OCI-LY3 (cell line): Measurements from ENCODE around the gene TTC21A.

Experiments
- H2AFZ ChIP-seq: fragments of 200-600, 300-600 bp; shearing (Covaris generic); 2 replicates; pipeline ENCODE4 v1.6.0; 2014; ENCODE audit warnings: antibody characterized with exemption, low read depth, low read length
- H3K27ac ChIP-seq: fragments of 200-600, 300-600 bp; sonication (generic); 2 replicates; pipeline ENCODE4 v1.5.1; 2014; ENCODE audit warnings: mild to moderate bottlenecking, low read length, moderate library complexity, mixed read lengths
- H3K27me3 ChIP-seq: fragments of 200-600, 300-600 bp; sonication (generic); 2 replicates; pipeline ENCODE4 v1.6.1; 2014; ENCODE audit warnings: low read depth, low read length, mixed read lengths
- H3K36me3 ChIP-seq: fragments of 200-600, 300-600 bp; sonication (generic); replicated peaks from 2 replicates; pipeline ENCODE3; 2014; ENCODE audit warnings: low read depth, low read length, mixed read lengths
- H3K4me1 ChIP-seq: fragments of 300-600, 200-600 bp; sonication (generic); 2 replicates; pipeline ENCODE4 v1.6.1; 2014; ENCODE audit warnings: low read length, mixed read lengths
- H3K4me2 ChIP-seq: fragments of 200-600, 300-600 bp; sonication (generic); 2 replicates; pipeline ENCODE4 v1.6.1; 2014; ENCODE audit warnings: low read length, mixed read lengths
- H3K4me3 ChIP-seq: fragments of 300-600, 200-600 bp; sonication (generic); 2 replicates; pipeline ENCODE4 v1.5.1; 2014; ENCODE audit warnings: antibody characterized with exemption, mild to moderate bottlenecking, low read length, moderate library complexity
- H3K79me2 ChIP-seq: fragments of 300-600, 200-600 bp; shearing (Covaris generic); 2 replicates; pipeline ENCODE4 v1.6.1; 2014; ENCODE audit warnings: mild to moderate bottlenecking, low read length, mixed read lengths
- H3K9ac ChIP-seq: fragments of 300-600, 200-600 bp; shearing (Covaris generic); 2 replicates; pipeline ENCODE4 v1.6.0; 2014; ENCODE audit warnings: mild to moderate bottlenecking, low read length, moderate library complexity
- H3K9me3 ChIP-seq: fragments of 200-600, 300-600 bp; shearing (Covaris generic); 2 replicates; pipeline ENCODE4 v1.6.1; 2014; ENCODE audit warnings: low read length, mixed read lengths; ENCODE audit not compliant: insufficient read depth
- H4K20me1 ChIP-seq: fragments of 200-600, 300-600 bp; sonication (generic); 2 replicates; pipeline ENCODE4 v1.6.1; 2016; ENCODE audit warnings: low read length, mixed read lengths; ENCODE audit not compliant: insufficient read depth
- CTCF ChIP-seq: fragments of 200-600, 300-600 bp; sonication (generic); IDR thresholded peaks from 2 replicates; pipeline ENCODE4 v1.5.1; 2014; ENCODE audit warnings: antibody characterized with exemption, low read length, low read depth
- EZH2phosphoT487 ChIP-seq: fragments of 200-600 bp; shearing (Covaris generic); IDR thresholded peaks from 2 replicates; pipeline ENCODE4 v1.6.1; 2018; ENCODE audit warnings: antibody characterized with exemption, mixed run types, low read depth

Gene TTC21A

GRCh38 chr3:39118079-39118478 is 10.6 kb downstream of the TTC21A start:
- no peaks in the 10 kb centered on the region for H3K36me3 ChIP-seq
- H3K4me3 ChIP-seq = no peak overlapping the region
- no peak overlapping the region for H3K27ac ChIP-seq
- H3K27me3 ChIP-seq = no peaks in the 10 kb centered on the region
- H4K20me1 ChIP-seq = no peaks in the 10 kb centered on the region
- no peak overlapping the region for H3K9ac ChIP-seq
- H3K79me2 ChIP-seq = no peaks in the 10 kb centered on the region
- H3K4me2 ChIP-seq = peak overlapping the region; percentile 6; the same call in 1 of the 2 replicates
- peaks cover 21% of the 10 kb centered on the region for H3K4me1 ChIP-seq
- TF ChIP-seq EZH2phosphoT487 (no peak), CTCF (no peak)
- no peaks in the 10 kb centered on the region for H3K9me3 ChIP-seq
- H2AFZ ChIP-seq = no peak overlapping the region; the same call in 1 of the 2 replicates

GRCh38 chr3:39118931-39119660 is 11.6 kb downstream of the TTC21A start:
- H3K4me1 ChIP-seq = peaks cover 22% of the 10 kb centered on the region
- H3K27me3 ChIP-seq = no peaks in the 10 kb centered on the region
- no peak overlapping the region for H3K4me3 ChIP-seq
- no peaks in the 10 kb centered on the region for H4K20me1 ChIP-seq
- no peak overlapping the region for H3K9ac ChIP-seq
- H3K36me3 ChIP-seq = no peaks in the 10 kb centered on the region
- no peaks in the 10 kb centered on the region for H3K9me3 ChIP-seq
- no peak overlapping the region for H2AFZ ChIP-seq
- H3K27ac ChIP-seq = no peak overlapping the region
- H3K4me2 ChIP-seq = no peak overlapping the region
- TF ChIP-seq EZH2phosphoT487 (no peak), CTCF (no peak)
- no peaks in the 10 kb centered on the region for H3K79me2 ChIP-seq

DNA sequence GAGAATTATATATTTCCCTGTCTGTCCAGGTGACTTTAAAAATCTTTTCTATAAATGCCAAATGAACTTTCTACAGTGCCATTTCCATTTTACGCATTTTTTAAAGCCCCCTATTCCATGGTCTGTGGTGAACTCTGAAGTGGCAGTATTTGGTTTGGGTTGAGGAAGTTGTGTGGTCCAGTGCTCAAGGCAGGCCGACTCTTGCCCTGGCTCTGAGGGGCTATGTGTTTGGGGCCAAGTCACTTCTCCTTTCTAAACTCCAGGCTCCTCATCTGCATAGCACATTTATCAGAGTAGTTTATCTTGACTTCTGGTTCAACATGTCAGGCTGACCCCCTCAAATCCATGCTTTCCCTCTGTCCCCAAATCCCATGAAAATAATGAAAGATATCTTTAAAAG is 14.1 kb downstream of the TTC21A start:
- H3K79me2 ChIP-seq = no peaks in the 10 kb centered on the region
- TF ChIP-seq CTCF (no peak), EZH2phosphoT487 (no peak)
- H3K9ac ChIP-seq = no peak overlapping the region
- H3K4me3 ChIP-seq = no peak overlapping the region
- no peaks in the 10 kb centered on the region for H3K9me3 ChIP-seq
- 0 out of 2 replicates have a peak, but pooled peaks cover 4% of the 10 kb centered on the region for H3K27me3 ChIP-seq
- no peak overlapping the region for H3K27ac ChIP-seq
- H3K4me2 ChIP-seq = no peak overlapping the region
- H4K20me1 ChIP-seq = no peaks in the 10 kb centered on the region
- no peaks in the 10 kb centered on the region for H3K36me3 ChIP-seq
- peaks cover 29% of the 10 kb centered on the region for H3K4me1 ChIP-seq
- no peak overlapping the region for H2AFZ ChIP-seq

DNA sequence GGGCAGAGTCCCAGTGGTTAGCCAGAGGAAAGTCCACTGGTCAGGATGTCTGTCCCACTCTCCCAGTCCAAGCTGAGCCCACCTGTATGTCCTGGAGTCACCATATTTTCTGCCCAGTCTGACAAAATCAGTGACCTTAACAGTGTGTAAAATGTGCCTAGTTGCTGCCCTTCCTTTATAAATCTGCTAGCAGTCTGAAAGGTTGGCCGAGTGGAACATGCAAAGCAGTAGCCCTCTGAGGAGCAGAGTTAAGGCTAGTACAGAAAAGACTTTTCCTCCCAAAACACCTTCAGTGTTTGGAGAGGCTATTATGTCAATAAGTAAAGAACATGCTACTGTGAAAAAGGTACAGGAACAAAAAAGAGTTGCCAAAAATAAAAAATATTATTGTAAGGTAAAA is 15.3 kb downstream of the TTC21A start:
- no peak overlapping the region for H3K27ac ChIP-seq
- H3K4me2 ChIP-seq = peak overlapping the region; percentile 39
- H3K4me1 ChIP-seq = peaks cover 38% of the 10 kb centered on the region
- no peak overlapping the region for H3K9ac ChIP-seq
- no peak overlapping the region for H3K4me3 ChIP-seq
- no peaks in the 10 kb centered on the region for H3K9me3 ChIP-seq
- no peak for TF ChIP-seq CTCF
- TF ChIP-seq EZH2phosphoT487 = no peak
- 0 out of 2 replicates have a peak, but pooled peaks cover 4% of the 10 kb centered on the region for H3K27me3 ChIP-seq
- H3K36me3 ChIP-seq = no peaks in the 10 kb centered on the region
- H4K20me1 ChIP-seq = no peaks in the 10 kb centered on the region
- no peaks in the 10 kb centered on the region for H3K79me2 ChIP-seq
- no peak overlapping the region for H2AFZ ChIP-seq
